Adrenal gland (tissue), 12 donors: ENCODE results near the gene PDK2. TPM values are rescaled to one million over a fixed set of nuclear protein-coding genes. Genes with fewer than 3 reads are reported as not detected.
A peak's percentile ranks its signal among the peaks of the same experiment; 100 is the strongest.

Source experiments
- DNase-seq, 7 donors: peaks; one replicate each; pipeline ENCODE4 v3.0.0-alpha.2; 2019 to 2020
- H3K27ac ChIP-seq, 5 donors: fragments of 200-600 bp; sonication (generic) in 4 of 5; 1 replicate in 3 of 5; 2 replicates in 2 of 5; pipeline versions ENCODE4 v1.5.1 to v1.8.0; 2016 to 2020; ENCODE audit warnings: mild to moderate bottlenecking in 1 of 5
- H3K27me3 ChIP-seq: fragments of 200-600 bp; 2 replicates; pipeline ENCODE4 v1.8.0; 2021
- H3K36me3 ChIP-seq, 2 donors: fragments of 200-600 bp; replicated peaks in 1 of 2; 1 replicate in 1 of 2; 2 replicates in 1 of 2; pipeline versions ENCODE4 v1.5.1 to v1.8.0; 2018 to 2022
- H3K4me1 ChIP-seq, 2 donors: fragments of 200-600 bp; replicated peaks in 1 of 2; 1 replicate in 1 of 2; 2 replicates in 1 of 2; pipeline versions ENCODE4 v1.5.1 to v1.8.0; 2018 to 2021
- H3K4me3 ChIP-seq, 4 donors: fragments of 200-600 bp; sonication (generic) in 3 of 4; one replicate each; pipeline ENCODE4 v1.5.1; 2016 to 2018
- H3K9me3 ChIP-seq, 3 donors: fragments of 200-600 bp; sonication (generic) in 1 of 3; replicated peaks in 1 of 3; 1 replicate in 2 of 3; 2 replicates in 1 of 3; pipeline versions ENCODE4 v1.5.1 to v1.8.0; 2016 to 2021
- CTCF ChIP-seq, 6 experiments: fragments of 450-650 bp in 4 of 6; fragments of 200-600 bp in 2 of 6; sonication (generic) in 1 of 6; IDR thresholded peaks; 1 replicate in 5 of 6; 2 replicates in 1 of 6; pipeline versions ENCODE4 v1.5.1 to v1.8.0; 2016 to 2021; ENCODE audit warnings: antibody characterized with exemption in 6 of 6, mild to moderate bottlenecking in 2 of 6, moderate library complexity in 1 of 6
- POLR2A ChIP-seq, 2 donors: fragments of 450-650 bp; IDR thresholded peaks; one replicate each; pipeline ENCODE4 v1.6.1; 2017; ENCODE audit warnings: antibody characterized with exemption in 2 of 2, mild to moderate bottlenecking in 2 of 2, moderate library complexity in 1 of 2
- WGBS, 4 donors: extraction: QIAGEN DNeasy Blood & Tissue Kit in 2 of 4; methylation state at CpG; one replicate each; pipeline versions ENCODE4 v1.1.5 to v1.1.7; 2013 to 2017; 5-methylcytosine and 5-hydroxymethylcytosine counted together
- intact Hi-C, 2 donors: fragments of 100-400 bp; cut with DNase I; formaldehyde crosslinking; loops; one replicate each; pipeline versions ENCODE4 v1.14.1 to v1.15.0; 2022 to 2023
- polyA plus RNA-seq, 3 donors: library from polyadenylated mRNA; stranded (reverse); fragments of 200-250 nt in 2 of 3; fragments of 350-450 nt in 1 of 3; fragmentation: Illumina TruSeq in 1 of 3; extraction: RNeasy Lipid Tissue Mini Kit (QIAGEN cat#74804) in 1 of 3; gene quantifications; one replicate each; pipeline ENCODE4 v1.2.3, GENCODE V29; 2013 to 2014
- total RNA-seq, 9 donors: library from RNA; depleted of rRNA in 4 of 9; stranded (reverse); fragments of >200 nt in 4 of 9; fragments of 120-200 nt in 1 of 9; fragmentation: NEBNext Ultra II Directional in 1 of 9; extraction: Animal tissue kit (Norgen Biotek cat#: 25700) in 1 of 9; gene quantifications; one replicate each; pipeline versions ENCODE4 v1.1.0 to v1.2.4, GENCODE V29; 2013 to 2023
- donor health status: healthy with polysubstance abuse.
- donor health status: Bipolar disorder and iron deficiency.
- donor health status: DM: yes; HTN: yes; CAD: no.
- donor health status: DM: no; HTN: no; CAD: no.
- donor health status: DM: no; HTN: no; CAD: no.
- donor health status: DM: yes; HTN: yes; CAD: no.

Gene PDK2
- total and polyA plus RNA-seq, 12 donors, result 28.4 to 225 (median 124) TPM

DNA sequence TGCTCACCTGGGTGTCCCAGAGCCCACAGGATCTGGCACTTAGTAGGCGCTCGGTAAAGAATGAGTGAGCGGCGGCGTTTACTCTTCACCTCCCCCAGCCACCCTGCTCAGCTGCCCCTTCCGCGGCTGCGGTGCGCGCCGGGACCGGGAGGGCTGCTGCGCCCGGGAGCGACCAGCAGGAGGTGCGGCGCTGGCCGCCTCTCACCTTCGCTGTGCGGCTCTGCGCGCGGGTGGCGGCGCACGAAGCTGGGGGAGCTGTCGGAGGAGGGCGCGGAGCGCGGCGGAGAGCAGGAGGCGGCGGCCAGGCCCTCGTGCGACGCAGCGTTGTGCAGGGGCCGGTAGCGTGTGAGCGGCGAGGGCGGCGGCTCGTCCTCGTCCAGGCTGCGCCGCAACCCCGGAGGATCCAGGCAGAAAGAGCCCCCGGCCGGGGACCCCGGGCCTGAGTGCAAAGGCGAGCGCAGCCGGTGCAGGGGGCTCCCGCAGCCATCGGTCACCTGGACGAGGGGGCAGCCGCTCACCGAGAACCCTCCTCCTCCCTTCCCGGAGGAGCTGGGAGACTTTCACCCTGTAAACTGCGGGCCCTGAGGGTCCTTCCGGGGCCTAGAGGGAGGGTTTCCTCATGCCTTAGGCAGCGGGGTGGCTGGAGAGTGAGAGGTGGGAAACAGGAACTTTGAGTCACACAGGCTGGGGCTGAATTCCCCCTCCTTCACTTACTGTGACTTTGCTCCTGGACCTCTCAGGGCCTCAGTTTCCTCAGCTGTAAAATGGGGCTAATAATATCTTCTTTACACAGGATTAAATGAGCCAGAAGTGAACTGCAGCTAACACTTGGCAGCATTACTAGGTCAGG, 22.3 kb downstream of the PDK2 start:
- Histone ChIP-seq H3K27me3 (no peaks in the 10 kb centered on the region), H3K4me1 (peaks cover 2 to 20% of the 10 kb centered on the region in 2 donors), H3K4me3 (peak overlapping the region in 1 of 4 donors; percentile 31), H3K36me3 (no peaks in the 10 kb centered on the region), H3K27ac (no peak overlapping the region), H3K9me3 (no peaks in the 10 kb centered on the region)
- intact Hi-C loops, result no loop called here
- WGBS, 4 donors, result 12 to 36% (median 18%) methylated on average over 9 to 64 of the region's 64 CpGs
- TF ChIP-seq CTCF (IDR thresholded peaks at IDR 0.05), result peak in 5 of 6 experiments; percentile 52 to 88 (median 70)
- TF ChIP-seq POLR2A (IDR thresholded peaks at IDR 0.05), result no peak
- peak; percentile 53 to 76 (median 66) for DNase-seq

- TF ChIP-seq CTCF (IDR thresholded peaks at IDR 0.05), result no peak
- TF ChIP-seq POLR2A (IDR thresholded peaks at IDR 0.05), result no peak
- H3K27ac ChIP-seq, result no peak overlapping the region
- DNase-seq, result peak in 2 of 7 donors; percentile 32 to 35
- H3K27me3 ChIP-seq, result no peaks in the 10 kb centered on the region
- no peaks in the 10 kb centered on the region for H3K9me3 ChIP-seq
- no peaks in the 10 kb centered on the region for H3K36me3 ChIP-seq
- 86 to 93% (median 89%) methylated on average over 12 to 23 of the region's 23 CpGs for WGBS, 4 donors
- intact Hi-C loops, result no loop called here
- H3K4me3 ChIP-seq, result no peak overlapping the region
- H3K4me1 ChIP-seq, result peaks cover 0 to 12% of the 10 kb centered on the region in 2 donors
Measured at GRCh38 chr17:50118076-50118827, 23.1 kb downstream of the PDK2 start.

- DNase-seq, result no peak
- peaks cover 0 to 11% of the 10 kb centered on the region in 2 donors for H3K4me1 ChIP-seq
- H3K27ac ChIP-seq, result no peak overlapping the region
- H3K36me3 ChIP-seq, result no peaks in the 10 kb centered on the region
- intact Hi-C loops, result no loop called here
- no peaks in the 10 kb centered on the region for H3K27me3 ChIP-seq
- WGBS, 4 donors, result 76 to 100% (median 92%) methylated on average over 1 to 4 of the region's 4 CpGs
- TF ChIP-seq POLR2A (IDR thresholded peaks at IDR 0.05), result no peak
- TF ChIP-seq CTCF (IDR thresholded peaks at IDR 0.05), result no peak
- no peaks in the 10 kb centered on the region for H3K9me3 ChIP-seq
- no peak overlapping the region for H3K4me3 ChIP-seq
Measured at GRCh38 chr17:50118828-50119218, 23.7 kb downstream of the PDK2 start.

DNA sequence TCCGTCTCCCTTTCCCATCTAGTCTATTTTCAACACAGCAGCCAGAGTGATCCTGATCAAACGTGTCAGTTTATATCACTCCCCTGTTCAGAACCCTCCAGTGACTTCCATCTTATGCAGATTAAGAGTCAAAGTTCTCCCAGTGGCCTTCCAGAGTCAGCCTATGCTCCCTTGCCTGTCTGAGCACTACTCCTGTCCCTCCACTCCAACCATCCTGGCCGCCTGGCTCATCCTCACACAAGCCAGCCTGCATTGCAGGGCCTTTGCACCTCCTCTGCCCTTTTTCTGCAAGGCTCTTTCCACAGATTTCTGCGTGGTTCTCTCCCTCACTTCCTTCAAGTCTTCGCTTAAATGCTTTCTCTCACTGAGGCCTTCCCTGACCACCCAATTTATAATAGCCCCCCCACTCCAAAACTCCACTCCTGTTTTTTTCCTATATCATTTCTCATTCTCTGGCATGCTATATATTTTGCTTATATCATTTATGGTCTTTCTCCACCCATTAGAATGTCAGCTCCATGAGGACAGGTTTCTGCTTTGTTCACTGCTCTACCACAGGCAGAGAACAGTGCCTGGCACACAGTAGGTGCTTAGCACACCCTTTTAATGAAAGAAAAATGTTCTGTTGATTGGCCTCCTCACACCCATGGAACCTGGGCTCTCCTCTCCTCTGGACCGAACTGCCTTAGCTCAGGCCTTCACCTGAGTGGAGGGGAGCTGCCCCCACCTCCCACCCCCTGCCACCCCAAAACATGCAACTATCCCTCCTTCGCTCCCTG, 25.5 kb downstream of the PDK2 start:
- no peak for DNase-seq
- Histone ChIP-seq H3K4me1 (peaks cover 0 to 12% of the 10 kb centered on the region in 2 donors), H3K4me3 (no peak overlapping the region), H3K27me3 (no peaks in the 10 kb centered on the region), H3K36me3 (no peaks in the 10 kb centered on the region), H3K27ac (no peak overlapping the region), H3K9me3 (no peaks in the 10 kb centered on the region)
- intact Hi-C loops, result no loop called here
- TF ChIP-seq CTCF (IDR thresholded peaks at IDR 0.05) (no peak), POLR2A (IDR thresholded peaks at IDR 0.05) (no peak)
- WGBS, 4 donors, result 91 to 96% (median 94%) methylated on average over 7 of the region's 7 CpGs
